GM19468 (cell line): ENCODE data around the gene OR4F29.
"Not testable (repeated sequence)": the region's sequence is repeated elsewhere in the genome, so short reads cannot be mapped to it uniquely, and the experiment has no call there.

Experiments
- ATAC-seq: cut with Tn5 transposase; IDR thresholded peaks from one replicate; pipeline ENCODE4 v1.9.1; 2021; ENCODE audit warnings: mild to moderate bottlenecking, moderate library complexity, moderate number of reproducible peaks; ENCODE audit not compliant: unreplicated experiment; ENCODE audit errors: extremely low read depth

OR4F29 gene

GRCh38 chr1:451578-451977 is at the start of gene OR4F29:
Gene OR4F29 (minus strand): TSS chr1:451678. CDS start chr1:451678, 0 bp downstream.
- not testable (repeated sequence) for ATAC-seq
